Inflammatory macrophage (primary cell): Measurements from ENCODE around the gene MLLT1.

Source experiments
- DNase-seq, 2 donors: peaks; one replicate each; pipeline ENCODE4 v3.0.0-alpha.2; 2020 to 2022

Gene MLLT1

DNA sequence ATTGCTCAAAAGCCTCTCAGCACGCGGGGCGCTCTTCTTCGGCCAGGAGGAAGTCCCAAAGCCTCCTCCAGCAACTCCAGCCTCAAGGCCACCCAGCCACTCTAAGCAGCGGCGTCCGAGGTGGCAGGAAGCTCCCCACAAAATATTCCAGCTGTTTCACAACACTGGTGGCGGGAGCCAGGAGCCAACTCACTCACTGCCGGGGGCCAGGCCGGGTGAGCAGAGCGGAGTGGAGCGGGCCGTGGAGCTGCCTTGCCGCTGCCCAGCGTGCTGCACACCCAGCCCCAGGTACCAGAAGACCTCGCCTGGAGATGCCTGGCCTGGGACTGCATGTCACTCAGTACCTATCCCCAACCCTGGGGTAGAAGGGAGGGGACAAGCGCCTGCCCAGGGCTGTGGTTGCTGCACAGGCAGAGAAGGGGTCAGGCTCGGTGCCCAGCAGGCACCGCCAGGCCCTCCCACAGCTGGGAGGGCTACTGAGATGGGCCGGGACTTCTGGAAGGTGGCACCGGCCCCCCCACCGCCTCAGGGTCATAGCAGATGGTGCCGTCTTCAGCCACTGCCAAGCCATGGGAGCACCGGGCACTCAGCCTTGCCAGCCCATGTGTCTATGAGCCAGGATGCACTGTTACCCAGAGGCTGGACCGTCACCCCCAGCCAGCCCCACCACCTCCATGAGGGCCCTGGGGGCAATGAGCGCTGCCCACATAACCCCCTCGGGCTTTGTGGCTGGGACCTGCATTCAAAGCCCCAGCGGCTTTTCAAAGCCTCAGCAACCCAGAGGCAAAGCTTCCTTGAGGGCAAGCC, 59.2 kb downstream of the MLLT1 start:
- no peak for DNase-seq

- no peak for DNase-seq
Measured at GRCh38 chr19:6219586-6220290, 60.0 kb downstream of the MLLT1 start.

- no peak for DNase-seq
Measured at GRCh38 chr19:6219147-6219525, 60.6 kb downstream of the MLLT1 start.

DNA sequence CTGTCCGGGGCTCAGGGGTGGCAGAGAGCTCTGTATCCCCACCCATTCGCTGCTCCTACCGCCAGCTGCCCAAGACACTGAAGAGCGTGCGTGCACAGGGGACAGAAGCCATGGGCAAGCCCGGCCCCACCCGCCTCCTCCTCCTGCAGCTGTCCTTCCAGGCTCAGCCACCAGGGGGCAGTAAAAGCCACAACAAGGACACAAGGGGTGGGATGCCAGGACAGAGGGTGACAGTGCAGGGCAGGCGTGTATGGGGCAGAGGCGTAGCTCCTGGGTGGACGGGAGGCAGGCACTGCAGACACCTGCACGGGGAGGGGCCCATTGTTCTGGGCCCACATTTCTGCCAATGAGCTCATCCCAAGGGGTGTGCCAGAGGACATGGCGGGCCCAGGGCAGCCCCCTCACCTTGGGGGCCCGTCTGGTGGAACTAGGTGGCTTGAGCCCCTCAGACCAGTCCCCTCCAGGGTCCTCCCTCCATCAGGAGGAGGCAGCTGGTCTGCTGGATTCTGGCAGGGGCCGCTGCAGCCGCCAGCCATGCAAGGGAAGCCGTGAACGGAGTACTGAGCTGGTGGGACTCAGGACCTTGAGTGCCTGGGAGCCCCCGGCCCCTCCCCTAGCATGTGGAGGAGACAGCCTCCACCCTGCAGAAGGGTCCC, 61.2 kb downstream of the MLLT1 start:
- peak; percentile 78 to 86 for DNase-seq

DNA sequence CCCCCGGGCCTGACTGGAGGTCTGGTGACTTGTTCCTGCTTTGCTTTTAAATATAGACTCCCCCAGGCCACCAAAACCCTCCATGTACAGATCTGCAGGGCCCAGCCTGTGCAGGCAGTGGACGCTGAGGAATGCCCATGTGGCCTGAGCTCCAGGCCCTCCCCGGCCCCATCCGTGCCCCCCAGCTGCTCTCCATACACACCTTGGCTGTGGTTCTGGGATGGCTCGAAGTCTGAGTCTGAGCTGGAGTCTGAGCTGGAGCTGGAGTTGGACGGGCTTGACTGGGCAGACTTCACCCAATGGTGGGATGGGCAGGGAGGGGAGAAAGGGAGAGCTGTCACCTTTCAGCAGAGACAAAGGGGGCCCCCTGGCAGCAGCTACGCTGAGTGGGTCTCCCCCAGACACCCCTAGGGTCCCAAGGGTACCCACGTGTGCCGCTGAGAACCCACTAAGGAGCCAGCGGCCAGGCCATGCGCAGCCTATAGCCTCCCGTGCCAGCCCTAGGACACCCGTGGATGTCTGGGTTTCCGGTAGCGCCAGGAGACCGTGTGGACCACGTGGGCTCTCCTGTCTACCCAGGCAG, 61.9 kb downstream of the MLLT1 start:
- no peak for DNase-seq

- no peak for DNase-seq
Measured at GRCh38 chr19:6216996-6217751, 62.6 kb downstream of the MLLT1 start.

GRCh38 chr19:6216236-6216995, 63.4 kb downstream of the MLLT1 start:
- no peak for DNase-seq

DNA sequence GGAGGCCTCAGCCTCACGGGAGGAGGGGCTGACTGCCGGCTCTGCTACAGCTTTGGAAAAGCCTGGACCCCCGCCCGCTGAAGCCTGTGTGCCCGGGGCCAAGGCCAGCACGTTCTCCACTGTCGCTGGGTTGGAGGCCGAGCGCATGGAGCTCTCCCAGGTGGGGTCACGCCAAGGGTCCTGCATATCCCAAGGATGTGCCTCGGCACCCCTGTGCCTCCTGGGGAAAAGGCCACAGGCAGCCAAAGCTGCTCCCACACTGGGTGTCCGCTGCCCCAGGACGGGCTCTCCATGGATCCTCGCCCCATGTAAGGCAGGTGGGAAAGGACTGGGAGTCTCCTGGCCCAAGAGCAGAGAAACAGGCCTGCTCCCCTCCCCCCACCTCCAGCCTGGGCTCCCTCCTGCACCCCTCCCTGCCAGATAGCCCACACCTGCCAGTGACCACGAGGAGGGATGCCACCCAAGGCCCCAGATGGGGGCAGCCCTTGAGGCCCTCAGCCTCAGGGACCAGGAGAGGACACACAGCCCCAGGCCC, 64.0 kb downstream of the MLLT1 start:
- DNase-seq: no peak

GRCh38 chr19:6214881-6215541, 64.8 kb downstream of the MLLT1 start:
- no peak for DNase-seq

- no peak for DNase-seq
Measured at GRCh38 chr19:6213696-6214641, 65.8 kb downstream of the MLLT1 start.

DNA sequence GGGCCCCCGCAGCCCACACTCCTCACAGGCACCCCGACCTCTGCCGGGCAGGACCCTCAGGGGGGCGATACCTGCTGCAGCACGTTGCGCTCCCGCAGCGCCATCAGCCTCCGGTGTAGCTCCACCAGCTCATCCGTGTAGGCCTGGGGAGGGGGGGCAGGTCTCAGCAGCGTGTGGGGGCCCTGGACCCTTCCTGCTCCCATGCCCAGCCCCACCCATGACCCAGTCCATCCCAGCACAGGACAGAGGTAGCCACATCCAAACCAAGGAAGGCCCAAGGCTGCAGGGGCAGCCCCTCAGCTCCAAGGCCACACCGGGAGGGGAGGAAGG, 66.5 kb downstream of the MLLT1 start:
- DNase-seq: no peak

GRCh38 chr19:6212403-6213265, 67.1 kb downstream of the MLLT1 start:
- DNase-seq: no peak

GRCh38 chr19:6211632-6212402, 68.0 kb downstream of the MLLT1 start:
- DNase-seq: no peak

- DNase-seq: no peak
Measured at GRCh38 chr19:6210721-6211600, 68.8 kb downstream of the MLLT1 start.

GRCh38 chr19:6210091-6210490, 69.7 kb downstream of the MLLT1 start:
- DNase-seq: no peak

DNA sequence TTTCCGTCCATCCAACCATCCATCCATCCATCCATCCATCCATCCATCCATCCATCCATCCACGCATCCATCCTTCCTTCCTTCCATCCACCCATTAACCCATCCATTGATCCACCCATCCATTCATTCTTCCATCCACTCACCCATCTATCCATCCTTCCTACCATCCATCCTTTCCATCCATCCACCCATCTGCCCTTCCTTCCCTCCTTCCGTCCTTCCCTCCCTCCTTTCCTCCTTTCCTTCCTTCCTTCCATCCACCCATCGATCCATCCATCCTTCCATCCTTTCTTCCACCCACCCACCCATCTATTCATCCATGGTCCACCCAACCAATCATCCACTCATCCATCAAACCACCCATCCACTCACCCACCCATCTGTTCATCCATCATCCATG, 70.1 kb downstream of the MLLT1 start:
- DNase-seq: no peak

DNA sequence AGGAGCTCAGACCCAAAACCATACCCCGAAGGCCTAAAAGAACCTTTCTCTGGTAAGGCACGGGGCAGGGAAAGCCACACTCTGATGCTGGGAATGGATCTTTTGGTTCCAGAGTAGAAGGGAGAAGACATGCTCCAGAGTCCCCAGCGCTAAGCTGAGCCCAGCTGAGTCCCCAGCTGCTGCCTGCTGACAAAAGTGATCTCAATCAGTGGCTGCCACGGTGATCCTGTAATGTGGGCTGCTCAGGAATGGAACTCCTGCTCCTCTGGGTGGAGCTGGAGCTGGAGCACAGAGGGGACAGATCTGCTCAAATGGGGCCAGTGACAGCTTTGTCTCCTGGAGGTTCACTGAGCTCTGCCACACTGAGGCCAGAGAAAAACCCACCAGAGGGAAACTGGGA, 70.5 kb downstream of the MLLT1 start:
- no peak for DNase-seq
